ENCODE measurements around the gene OTULIN.

DNA sequence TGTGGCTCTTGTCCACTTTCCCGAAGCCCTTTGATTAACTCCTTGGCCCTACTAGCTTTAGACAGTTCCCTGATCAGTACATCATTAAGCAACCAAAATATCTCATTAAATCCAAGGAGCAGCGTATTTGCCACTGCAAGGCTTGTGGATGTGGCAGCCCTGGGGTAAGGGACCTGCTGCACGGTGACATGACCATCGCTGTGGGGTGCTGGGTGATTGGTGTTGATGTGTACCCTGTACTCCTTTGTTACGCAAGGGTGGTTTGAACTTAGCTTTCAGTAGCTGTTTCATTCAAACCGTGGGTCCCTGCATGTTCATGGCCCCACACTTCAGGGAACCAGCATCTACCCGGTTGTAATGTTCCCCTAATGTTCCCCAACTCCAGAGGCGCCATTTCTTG is 41.0 kb downstream of the OTULIN start:
- TF ChIP-seq, protein P1, sequence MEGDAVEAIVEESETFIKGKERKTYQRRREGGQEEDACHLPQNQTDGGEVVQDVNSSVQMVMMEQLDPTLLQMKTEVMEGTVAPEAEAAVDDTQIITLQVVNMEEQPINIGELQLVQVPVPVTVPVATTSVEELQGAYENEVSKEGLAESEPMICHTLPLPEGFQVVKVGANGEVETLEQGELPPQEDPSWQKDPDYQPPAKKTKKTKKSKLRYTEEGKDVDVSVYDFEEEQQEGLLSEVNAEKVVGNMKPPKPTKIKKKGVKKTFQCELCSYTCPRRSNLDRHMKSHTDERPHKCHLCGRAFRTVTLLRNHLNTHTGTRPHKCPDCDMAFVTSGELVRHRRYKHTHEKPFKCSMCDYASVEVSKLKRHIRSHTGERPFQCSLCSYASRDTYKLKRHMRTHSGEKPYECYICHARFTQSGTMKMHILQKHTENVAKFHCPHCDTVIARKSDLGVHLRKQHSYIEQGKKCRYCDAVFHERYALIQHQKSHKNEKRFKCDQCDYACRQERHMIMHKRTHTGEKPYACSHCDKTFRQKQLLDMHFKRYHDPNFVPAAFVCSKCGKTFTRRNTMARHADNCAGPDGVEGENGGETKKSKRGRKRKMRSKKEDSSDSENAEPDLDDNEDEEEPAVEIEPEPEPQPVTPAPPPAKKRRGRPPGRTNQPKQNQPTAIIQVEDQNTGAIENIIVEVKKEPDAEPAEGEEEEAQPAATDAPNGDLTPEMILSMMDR (conservative IDR thresholded peaks at IDR 0.05; ENCODE audit: low read length) = no peak
- TF ChIP-seq EZH2phosphoT487 (IDR thresholded peaks at IDR 0.05; ENCODE audit: borderline replicate concordance) = no peak
